Liver (tissue), 9 donors: ENCODE measurements around the gene CADPS. TPM values are rescaled to one million over a fixed set of nuclear protein-coding genes. Genes with fewer than 3 reads are reported as not detected.

Experiments
- DNase-seq: peaks from one replicate; pipeline ENCODE4 v3.0.0-alpha.2; 2017; ENCODE audit warnings: low spot score
- H3K27ac ChIP-seq, 2 donors: one replicate each; pipeline ENCODE4 v1.7.0; 2013; ENCODE audit warnings: inconsistent platforms in 2 of 2, low read length in 2 of 2, control low read depth in 1 of 2, low read depth in 1 of 2, mild to moderate bottlenecking in 1 of 2
- H3K27me3 ChIP-seq, 4 donors: one replicate each; pipeline versions ENCODE4 v1.6.1 to v1.7.0; 2013; ENCODE audit warnings: low read length in 3 of 4, inconsistent platforms in 1 of 4, mild to moderate bottlenecking in 1 of 4, moderate library complexity in 1 of 4; ENCODE audit not compliant: control insufficient read depth in 4 of 4, insufficient read depth in 4 of 4
- H3K36me3 ChIP-seq, 4 donors: one replicate each; pipeline versions ENCODE4 v1.6.1 to v1.7.0; 2013; ENCODE audit warnings: low read length in 3 of 4, mild to moderate bottlenecking in 3 of 4, low read depth in 1 of 4, moderate library complexity in 1 of 4; ENCODE audit not compliant: control insufficient read depth in 4 of 4, insufficient read depth in 3 of 4
- H3K4me1 ChIP-seq, 4 donors: one replicate each; pipeline versions ENCODE4 v1.6.1 to v1.7.0; 2013; ENCODE audit warnings: low read length in 3 of 4, mild to moderate bottlenecking in 3 of 4, moderate library complexity in 1 of 4; ENCODE audit not compliant: control insufficient read depth in 4 of 4, insufficient read depth in 4 of 4
- H3K4me3 ChIP-seq, 3 donors: one replicate each; pipeline versions ENCODE4 v1.6.1 to v1.7.0; 2013; ENCODE audit warnings: low read length in 3 of 3, control low read depth in 1 of 3, low read depth in 1 of 3, mild to moderate bottlenecking in 1 of 3
- H3K9ac ChIP-seq, 2 donors: one replicate each; pipeline ENCODE4 v1.7.0; 2013; ENCODE audit warnings: low read length in 2 of 2, mild to moderate bottlenecking in 2 of 2, moderate library complexity in 2 of 2, control low read depth in 1 of 2, low read depth in 1 of 2
- H3K9me3 ChIP-seq, 4 donors: one replicate each; pipeline versions ENCODE4 v1.6.1 to v1.7.0; 2013; ENCODE audit warnings: low read length in 3 of 4; ENCODE audit not compliant: control insufficient read depth in 4 of 4
- ATF3 ChIP-seq: IDR thresholded peaks from 2 replicates; pipeline ENCODE4 v1.6.1; 2016; ENCODE audit warnings: antibody characterized with exemption
- CTCF ChIP-seq: fragments of 150-350 bp; IDR thresholded peaks from 2 replicates; pipeline ENCODE4 v1.5.1; 2017; ENCODE audit warnings: improper control_type of control experiment, low read depth, low read length; ENCODE audit not compliant: missing input control
- EGR1 ChIP-seq, 2 donors: IDR thresholded peaks; 2 replicates each; pipeline ENCODE4 v1.6.1; 2016 to 2018; ENCODE audit warnings: antibody characterized with exemption in 2 of 2, low read depth in 2 of 2
- FOXA1 ChIP-seq: IDR thresholded peaks from 2 replicates; pipeline ENCODE4 v1.6.1; 2016; ENCODE audit warnings: antibody characterized with exemption
- FOXA2 ChIP-seq: IDR thresholded peaks from 2 replicates; pipeline ENCODE4 v1.6.1; 2016; ENCODE audit warnings: antibody characterized with exemption
- GABPA ChIP-seq, 2 donors: IDR thresholded peaks in 1 of 2; conservative IDR thresholded peaks in 1 of 2; 2 replicates each; pipeline ENCODE4 v1.6.1; 2016; ENCODE audit warnings: antibody characterized with exemption in 2 of 2, mild to moderate bottlenecking in 1 of 2, moderate library complexity in 1 of 2
- HNF4A ChIP-seq, 2 donors: conservative IDR thresholded peaks; 2 replicates each; pipeline ENCODE4 v1.6.1; 2016; ENCODE audit warnings: antibody characterized with exemption in 2 of 2, mild to moderate bottlenecking in 2 of 2
- HNF4G ChIP-seq: IDR thresholded peaks from 2 replicates; pipeline ENCODE4 v1.6.1; 2016; ENCODE audit warnings: antibody characterized with exemption
- JUND ChIP-seq, 2 donors: IDR thresholded peaks; 2 replicates each; pipeline ENCODE4 v1.6.1; 2016; ENCODE audit warnings: antibody characterized with exemption in 2 of 2
- MAX ChIP-seq: IDR thresholded peaks from 2 replicates; pipeline ENCODE4 v1.6.1; 2016; ENCODE audit warnings: antibody characterized with exemption
- NR2F2 ChIP-seq: IDR thresholded peaks from 2 replicates; pipeline ENCODE4 v1.6.1; 2016; ENCODE audit warnings: antibody characterized with exemption
- RAD21 ChIP-seq, 2 donors: IDR thresholded peaks; 2 replicates each; pipeline ENCODE4 v1.6.1; 2016; ENCODE audit warnings: antibody characterized with exemption in 2 of 2, mild to moderate bottlenecking in 2 of 2
- REST ChIP-seq: IDR thresholded peaks from 2 replicates; pipeline ENCODE4 v1.6.1; 2016; ENCODE audit warnings: antibody characterized with exemption, mild to moderate bottlenecking
- RXRA ChIP-seq, 2 donors: IDR thresholded peaks; 2 replicates each; pipeline ENCODE4 v1.6.1; 2017 to 2018; ENCODE audit warnings: antibody characterized with exemption in 2 of 2, mild to moderate bottlenecking in 1 of 2
- TAF1 ChIP-seq: conservative IDR thresholded peaks from 2 replicates; pipeline ENCODE4 v1.6.1; 2016; ENCODE audit warnings: antibody characterized with exemption, mild to moderate bottlenecking
- YY1 ChIP-seq: IDR thresholded peaks from 2 replicates; pipeline ENCODE4 v1.6.1; 2016; ENCODE audit warnings: antibody characterized with exemption, mild to moderate bottlenecking
- ZBTB33 ChIP-seq: IDR thresholded peaks from 2 replicates; pipeline ENCODE4 v1.6.1; 2016; ENCODE audit warnings: antibody characterized with exemption
- WGBS: extraction: QIAGEN DNeasy Blood & Tissue Kit; methylation state at CpG from one replicate; pipeline ENCODE4 v1.1.7; 2013; 5-methylcytosine and 5-hydroxymethylcytosine counted together
- polyA plus RNA-seq, 2 donors: library from polyadenylated mRNA; stranded (reverse) in 1 of 2; unstranded in 1 of 2; fragments of 200-250 nt in 1 of 2; fragments of >200 nt in 1 of 2; fragmentation: Nextera tagmentation in 1 of 2; extraction: Ambion mirVana in 1 of 2; gene quantifications; one replicate each; pipeline versions ENCODE4 v1.2.1 to v1.2.3, GENCODE V29; 2013 to 2015
- total RNA-seq, 2 donors: library from RNA; depleted of rRNA; stranded (reverse); fragments of >200 nt; gene quantifications; one replicate each; pipeline ENCODE4 v1.2.3, GENCODE V29; 2014
- donor health status: healthy.
- donor health status: healthy.
- donor health status: healthy.
- donor health status: healthy.
- donor health status: healthy.

CADPS gene
- total and polyA plus RNA-seq, 4 donors = 0.05 to 0.37 (median 0.17) TPM; not detected in 1

GRCh38 chr3:62493109-62493801, 382.0 kb downstream of the CADPS start:
- Histone ChIP-seq H3K27me3 (no peaks in the 10 kb centered on the region), H3K9me3 (no peaks in the 10 kb centered on the region), H3K27ac (no peak overlapping the region), H3K9ac (no peak overlapping the region), H3K4me3 (no peak overlapping the region), H3K36me3 (no peaks in the 10 kb centered on the region), H3K4me1 (no peaks in the 10 kb centered on the region)
- 74% methylated on average over 4 of the region's 4 CpGs for WGBS
- no peak for TF ChIP-seq JUND (IDR thresholded peaks at IDR 0.05)
- no peak for TF ChIP-seq YY1
- no peak for TF ChIP-seq HNF4G
- TF ChIP-seq GABPA (IDR thresholded peaks at IDR 0.05 in 1 of 2, conservative IDR thresholded peaks at IDR 0.05 in 1 of 2) = no peak
- no peak for TF ChIP-seq FOXA1
- no peak for DNase-seq

- TF ChIP-seq EGR1 (IDR thresholded peaks at IDR 0.05; ENCODE audit: low read depth in 2 of 2) = no peak
- TF ChIP-seq YY1 = no peak
- no peak for TF ChIP-seq MAX
- no peak for TF ChIP-seq CTCF
- no peak for TF ChIP-seq ATF3
- TF ChIP-seq ZBTB33 = no peak
- no peak for TF ChIP-seq RAD21 (IDR thresholded peaks at IDR 0.05)
- no peak for TF ChIP-seq HNF4A (conservative IDR thresholded peaks at IDR 0.05)
- TF ChIP-seq TAF1 = no peak
- no peak overlapping the region for H3K4me3 ChIP-seq
- DNase-seq = no peak
- H3K4me1 ChIP-seq = no peaks in the 10 kb centered on the region
- no peak overlapping the region for H3K9ac ChIP-seq
- WGBS = 72% methylated on average over 4 of the region's 4 CpGs
- H3K36me3 ChIP-seq = no peaks in the 10 kb centered on the region
- peaks cover 0 to 6% (median 2%) of the 10 kb centered on the region in 4 donors for H3K27me3 ChIP-seq
- H3K27ac ChIP-seq = no peak overlapping the region
- H3K9me3 ChIP-seq = no peaks in the 10 kb centered on the region
Measured at GRCh38 chr3:62482961-62483360, 392.3 kb downstream of the CADPS start.

- no peak overlapping the region for H3K27ac ChIP-seq
- H3K36me3 ChIP-seq = no peaks in the 10 kb centered on the region
- H3K4me3 ChIP-seq = no peak overlapping the region
- no peak overlapping the region for H3K9ac ChIP-seq
- 74% methylated on average over 2 of the region's 2 CpGs for WGBS
- peaks cover 0 to 5% (median 0%) of the 10 kb centered on the region in 4 donors for H3K27me3 ChIP-seq
- DNase-seq = no peak
- no peaks in the 10 kb centered on the region for H3K9me3 ChIP-seq
- no peaks in the 10 kb centered on the region for H3K4me1 ChIP-seq
- TF ChIP-seq FOXA1 = no peak
- no peak for TF ChIP-seq FOXA2
- no peak for TF ChIP-seq RAD21 (IDR thresholded peaks at IDR 0.05)
- TF ChIP-seq ATF3 = no peak
- TF ChIP-seq NR2F2 = no peak
- TF ChIP-seq REST = no peak
- no peak for TF ChIP-seq RXRA (IDR thresholded peaks at IDR 0.05)
- TF ChIP-seq GABPA (IDR thresholded peaks at IDR 0.05 in 1 of 2, conservative IDR thresholded peaks at IDR 0.05 in 1 of 2) = no peak
- no peak for TF ChIP-seq ZBTB33
- no peak for TF ChIP-seq HNF4G
Measured at GRCh38 chr3:62481962-62482361, 393.3 kb downstream of the CADPS start.
